DLD1 (cell line): ENCODE measurements around the gene COL4A1.

ENCODE experiments used
- in situ Hi-C: cut with HindIII; loops from 2 replicates; pipeline ENCODE4 v1.10.0; 2017; ENCODE audit warnings: low sequenced_read_pairs

Gene COL4A1

DNA sequence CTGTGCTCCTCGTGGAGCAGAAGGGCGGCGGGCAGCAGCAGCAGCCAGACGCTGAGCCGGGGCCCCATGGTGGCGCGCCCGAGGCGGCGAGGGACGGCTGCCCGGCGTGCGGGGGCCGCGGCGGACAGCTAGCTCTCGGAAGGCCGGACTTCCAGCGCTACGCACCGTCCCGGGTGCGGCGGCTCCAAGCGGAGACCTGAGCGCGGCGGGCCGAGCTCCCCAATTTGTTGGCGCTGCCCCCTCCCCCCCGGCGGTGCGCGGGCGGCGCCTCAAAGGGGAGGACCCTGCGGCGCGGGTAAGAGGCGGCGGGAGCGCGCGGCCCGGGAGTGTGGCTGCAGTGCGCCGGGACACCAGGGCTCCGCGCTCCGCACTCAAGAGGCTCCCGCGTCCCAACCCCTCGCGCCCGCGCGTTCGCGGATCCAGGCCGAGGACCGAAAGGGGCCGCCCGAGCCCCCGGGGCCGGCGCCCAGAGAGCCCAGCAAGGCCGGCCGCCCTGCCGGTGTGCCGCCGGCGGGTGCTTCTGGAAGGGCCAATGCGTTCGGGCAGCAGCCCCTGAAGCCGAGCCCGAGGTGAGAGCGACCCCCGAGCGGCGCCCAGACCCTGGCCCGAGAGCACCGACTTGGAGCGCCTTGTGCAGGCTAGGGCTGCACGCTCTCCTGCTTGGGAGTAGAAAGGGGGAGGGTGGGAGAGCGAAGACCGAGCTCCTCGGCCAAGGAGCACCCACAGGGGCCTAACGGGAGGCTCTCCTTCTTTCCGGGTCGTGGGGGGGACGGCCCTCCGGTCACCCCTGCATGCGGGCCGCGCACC is at the start of gene COL4A1, which contains the start of gene COL4A2:
TSS of gene COL4A1 (minus strand) at position 198 of the 807 bp plus-strand sequence. CDS start at position 68, 130 bp downstream.
TSS of gene COL4A2 (plus strand) at position 325 of the 807 bp plus-strand sequence. CDS start 620 bp downstream, outside the sequence.
- in situ Hi-C loops = no loop called here

- in situ Hi-C loops = no loop called here
Observed at GRCh38 chr13:110356362-110356761, 49.4 kb upstream of the COL4A1 start.

GRCh38 chr13:110354715-110355473 is 47.9 kb upstream of the COL4A1 start:
- in situ Hi-C loops = no loop called here

- in situ Hi-C loops = no loop called here
Observed at GRCh38 chr13:110354123-110354627, 47.2 kb upstream of the COL4A1 start.

GRCh38 chr13:110353339-110353977 is 46.5 kb upstream of the COL4A1 start:
- in situ Hi-C loops = no loop called here

DNA sequence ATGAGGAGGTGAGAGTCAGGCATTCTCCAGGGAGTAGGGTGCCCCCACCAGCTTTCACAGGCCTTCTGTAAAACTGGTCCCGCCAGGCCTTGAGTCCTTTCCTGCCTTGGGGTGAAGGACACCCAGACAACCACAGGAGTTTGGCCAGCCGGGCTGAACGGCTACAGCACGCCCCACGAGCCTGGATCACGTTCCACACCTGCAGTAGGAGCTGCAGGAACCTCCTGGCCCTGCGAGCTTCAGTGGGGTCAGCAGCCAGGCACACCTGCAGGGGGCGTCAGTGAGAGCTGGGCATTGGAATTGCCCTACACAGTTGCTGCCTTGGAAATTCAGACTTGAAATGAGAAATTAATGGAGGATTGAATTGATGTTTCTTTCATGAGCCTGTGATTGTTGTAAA is 45.8 kb upstream of the COL4A1 start:
- in situ Hi-C loops = no loop called here

- in situ Hi-C loops = no loop called here
Observed at GRCh38 chr13:110351636-110352420, 44.9 kb upstream of the COL4A1 start.

DNA sequence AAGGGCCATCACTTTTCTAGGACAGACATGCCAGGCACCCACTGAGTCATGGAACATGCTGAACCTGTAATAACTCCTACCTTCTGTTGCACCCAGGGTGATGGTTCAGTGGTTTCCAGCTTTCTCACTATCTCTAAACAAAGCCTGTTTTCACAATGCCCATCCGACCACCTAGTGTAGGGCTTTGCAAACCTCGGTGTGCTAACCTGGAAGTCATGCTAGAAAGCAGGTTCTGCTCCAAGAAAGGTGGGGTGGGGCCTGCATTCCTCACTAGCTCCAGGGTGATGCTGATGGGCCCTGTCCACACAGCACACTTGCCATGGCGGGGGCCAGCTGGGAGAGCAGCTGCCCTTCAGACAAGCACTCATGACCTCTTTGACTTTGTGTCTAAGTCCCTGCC is 43.6 kb upstream of the COL4A1 start:
- in situ Hi-C loops = no loop called here

DNA sequence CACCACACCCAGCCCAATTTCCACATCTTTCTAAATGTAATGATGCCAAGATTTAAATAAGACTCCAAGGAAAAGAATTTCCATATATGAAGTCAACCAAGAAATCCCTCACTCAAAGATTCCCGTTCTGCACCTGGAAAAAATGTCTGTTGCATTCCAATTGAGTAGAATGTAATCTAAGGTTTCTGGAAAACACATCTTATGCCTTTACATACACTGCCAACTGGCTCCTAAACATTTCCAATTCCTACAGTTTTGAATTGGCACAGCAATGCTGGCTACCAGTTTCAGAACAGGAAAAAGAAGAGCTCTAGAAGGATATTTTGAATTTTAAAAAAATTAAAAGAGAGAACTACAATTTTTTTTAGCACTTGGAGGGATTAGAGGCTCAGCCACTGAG is 43.1 kb upstream of the COL4A1 start:
- in situ Hi-C loops = no loop called here

- in situ Hi-C loops = no loop called here
Observed at GRCh38 chr13:110349239-110349638, 42.3 kb upstream of the COL4A1 start.

DNA sequence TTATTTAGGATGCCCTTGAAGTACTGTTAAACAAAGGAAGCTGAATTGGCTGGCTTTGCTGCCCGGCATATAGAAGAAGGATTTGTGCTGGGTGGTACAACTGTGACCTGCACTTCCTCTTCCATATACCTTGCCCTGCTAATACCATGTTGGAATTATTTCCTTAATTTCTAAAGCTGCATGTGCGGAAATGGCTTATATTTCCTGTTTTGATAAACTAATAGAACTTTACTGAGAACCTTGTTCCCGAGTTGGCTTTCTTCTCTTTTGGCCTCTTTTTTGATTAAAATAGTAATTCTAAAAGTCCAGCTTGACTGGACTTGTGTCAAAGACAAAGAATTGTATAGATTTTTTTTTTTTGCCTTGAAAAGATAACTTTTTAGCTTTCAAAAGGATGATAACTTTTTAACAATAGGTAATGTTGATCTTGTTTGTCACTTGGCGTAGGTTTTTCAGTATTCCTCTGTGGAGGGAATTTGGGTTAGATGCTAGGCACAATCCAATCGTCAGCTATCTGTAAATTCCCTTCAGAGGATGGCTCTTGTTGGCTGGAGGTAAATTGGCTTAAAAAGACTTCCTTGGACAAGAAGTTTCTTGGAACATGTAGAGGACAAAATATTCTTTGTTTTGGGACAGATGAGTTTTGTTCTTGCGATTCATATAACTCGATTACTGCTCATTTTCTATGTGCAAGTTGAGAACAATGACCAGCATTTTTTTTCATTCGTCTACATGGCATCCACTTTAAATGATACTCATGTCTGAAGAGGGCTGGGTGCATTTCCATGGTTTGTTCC is 41.5 kb upstream of the COL4A1 start:
- in situ Hi-C loops = no loop called here

DNA sequence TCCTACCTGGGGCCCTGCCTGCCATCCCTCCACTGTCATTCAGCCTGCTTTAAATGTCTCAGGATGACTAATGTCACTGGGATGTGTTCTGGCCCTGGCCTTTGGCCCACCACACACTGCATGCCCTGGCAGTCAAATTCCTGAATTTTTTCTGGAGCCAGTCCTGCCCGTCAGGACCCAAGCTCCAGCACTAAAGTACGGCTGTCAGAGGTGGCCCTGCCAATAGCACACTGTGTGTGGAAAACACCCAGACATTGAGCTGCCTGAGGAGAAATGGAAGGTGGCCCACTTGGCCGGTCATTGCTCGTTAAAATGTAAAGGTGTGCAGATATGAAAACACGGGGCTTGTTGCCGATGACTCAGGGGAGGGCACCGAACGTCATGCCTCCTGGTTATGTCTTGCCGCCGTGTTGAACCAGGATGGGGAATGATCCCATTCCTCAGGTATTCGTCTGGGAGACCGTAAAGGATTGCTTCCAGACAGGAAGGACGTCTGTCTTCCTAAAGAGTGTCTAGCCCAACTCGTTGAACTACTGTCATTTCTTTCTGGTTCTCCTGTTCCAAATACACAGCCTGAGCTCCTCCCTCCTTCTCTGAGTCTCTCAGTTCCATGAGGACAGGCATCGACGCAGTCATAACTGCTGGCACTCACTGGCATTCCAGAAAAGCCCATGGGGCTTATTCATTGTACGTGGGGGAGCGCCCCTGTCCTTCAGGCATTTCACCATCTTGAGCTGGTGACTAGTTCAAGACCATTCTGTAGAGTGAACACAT is 40.8 kb upstream of the COL4A1 start:
- in situ Hi-C loops = no loop called here

- in situ Hi-C loops = no loop called here
Observed at GRCh38 chr13:110347088-110347487, 40.1 kb upstream of the COL4A1 start.

- in situ Hi-C loops = no loop called here
Observed at GRCh38 chr13:110346661-110347067, 39.7 kb upstream of the COL4A1 start.

DNA sequence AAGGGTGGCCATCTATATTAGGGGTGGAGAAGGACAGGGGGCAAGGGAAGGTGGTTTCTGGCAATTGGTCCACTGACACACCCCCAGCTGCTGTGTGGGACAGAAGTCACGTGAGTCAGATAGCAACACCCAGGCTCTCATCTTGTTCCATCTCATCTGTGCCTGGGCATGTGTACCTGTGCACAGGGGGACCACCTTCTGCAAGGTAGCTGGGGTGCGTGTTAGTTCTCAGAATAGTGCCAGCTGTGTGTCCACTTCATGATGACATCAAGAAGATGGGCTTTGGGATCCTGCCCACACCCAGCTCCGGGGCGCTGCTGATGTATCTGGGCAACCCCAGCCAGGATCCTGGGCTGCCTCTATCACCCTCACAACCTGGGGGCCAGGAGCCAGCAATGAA is 38.7 kb upstream of the COL4A1 start:
- in situ Hi-C loops = no loop called here

DNA sequence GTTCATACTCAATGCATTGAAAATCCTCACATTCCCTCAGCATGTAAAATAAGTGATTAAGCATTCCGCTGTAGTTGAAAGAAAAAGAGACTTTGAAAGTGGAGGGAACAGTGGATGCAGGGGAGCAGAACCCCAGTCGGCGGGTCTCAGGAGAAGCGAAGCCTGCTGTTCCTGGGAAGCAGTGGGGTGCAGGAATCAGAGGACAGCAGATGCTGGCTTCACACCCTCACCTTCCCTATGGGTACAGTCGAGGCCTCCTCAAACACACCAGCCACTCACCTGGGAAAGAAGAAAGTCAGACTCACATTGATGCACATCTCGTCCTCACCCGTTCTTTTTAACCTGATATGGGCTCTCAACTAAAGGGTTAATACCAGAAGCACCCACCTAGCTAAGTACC is 38.3 kb upstream of the COL4A1 start:
- in situ Hi-C loops = no loop called here

- in situ Hi-C loops = no loop called here
Observed at GRCh38 chr13:110344320-110344719, 37.4 kb upstream of the COL4A1 start.

- in situ Hi-C loops = no loop called here
Observed at GRCh38 chr13:110343241-110343865, 36.4 kb upstream of the COL4A1 start.

- in situ Hi-C loops = no loop called here
Observed at GRCh38 chr13:110342474-110342873, 35.5 kb upstream of the COL4A1 start.
